NCI-H2227 (cell line): ENCODE data around the gene ODF2.
"Not testable (repeated sequence)": the region's sequence is repeated elsewhere in the genome, so short reads cannot be mapped to it uniquely, and the experiment has no call there.

Experiments used
- DNase-seq: peaks from one replicate; lab custom pipeline; 2025; ENCODE audit not compliant: unreplicated experiment; lab: John Stamatoyannopoulos, UW

ODF2 gene

GRCh38 chr9:128423356-128423755 is 32.5 kb upstream of the ODF2 start:
- DNase-seq = not testable (repeated sequence)

DNA sequence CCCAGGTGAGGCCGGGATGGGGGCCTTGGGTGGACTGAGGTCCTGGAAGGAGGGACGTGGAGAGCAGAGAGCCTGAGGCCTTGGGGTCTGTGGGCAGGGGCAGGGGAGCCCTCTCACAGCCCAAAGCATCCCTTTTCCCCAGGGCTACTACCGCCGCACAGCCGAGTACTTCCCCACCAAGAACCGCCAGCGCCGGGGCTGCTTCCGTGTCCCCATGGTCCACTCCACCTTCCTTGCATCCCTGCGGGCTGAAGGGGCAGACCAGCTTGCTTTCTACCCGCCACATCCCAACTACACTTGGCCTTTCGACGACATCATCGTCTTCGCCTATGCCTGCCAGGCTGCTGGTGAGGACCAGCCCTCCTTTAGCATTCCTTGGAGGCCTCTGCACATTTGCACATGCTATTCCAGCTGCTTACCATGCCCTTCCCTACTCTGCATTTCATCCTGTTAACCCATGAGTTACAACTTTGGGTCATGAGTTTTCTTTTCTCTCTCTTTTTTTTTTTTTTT is 31.5 kb upstream of the ODF2 start:
- DNase-seq = no peak

- DNase-seq = no peak
Observed at GRCh38 chr9:128428644-128429512, 26.9 kb upstream of the ODF2 start.

DNA sequence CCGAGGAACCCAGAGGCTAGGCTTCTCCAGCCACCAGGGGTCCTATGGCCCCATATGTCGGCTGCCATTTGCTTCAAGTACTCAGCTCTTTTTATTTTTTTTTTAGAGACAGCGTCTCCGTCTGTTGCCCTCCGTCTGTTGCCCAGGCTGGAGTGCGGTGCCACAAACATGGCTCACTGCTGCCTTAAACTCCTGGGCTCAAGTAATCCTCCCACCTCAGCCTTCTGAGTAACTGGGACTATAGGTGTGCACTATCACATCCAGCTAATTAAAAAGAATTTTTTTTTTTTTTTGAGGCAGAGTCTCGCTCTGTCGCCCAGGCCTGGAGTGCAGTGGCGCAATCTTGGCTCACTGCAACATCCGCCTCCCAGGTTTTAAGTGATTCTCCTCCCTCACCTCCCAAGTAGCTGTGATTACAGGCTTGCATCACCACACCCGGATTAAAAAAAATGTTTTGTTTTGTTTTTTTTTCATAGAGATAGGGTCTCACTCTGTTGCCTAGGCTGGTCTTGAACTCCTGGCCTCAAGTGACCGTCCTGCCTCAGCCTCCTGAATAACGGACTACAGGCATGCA is 26.2 kb upstream of the ODF2 start:
- DNase-seq = no peak

- no peak for DNase-seq
Observed at GRCh38 chr9:128431207-128431606, 24.6 kb upstream of the ODF2 start.

- no peak for DNase-seq
Observed at GRCh38 chr9:128434340-128434739, 21.5 kb upstream of the ODF2 start.

GRCh38 chr9:128435611-128436010 is 20.2 kb upstream of the ODF2 start:
- DNase-seq = no peak

GRCh38 chr9:128438343-128439109 is 17.3 kb upstream of the ODF2 start:
- DNase-seq = peak; percentile 79

DNA sequence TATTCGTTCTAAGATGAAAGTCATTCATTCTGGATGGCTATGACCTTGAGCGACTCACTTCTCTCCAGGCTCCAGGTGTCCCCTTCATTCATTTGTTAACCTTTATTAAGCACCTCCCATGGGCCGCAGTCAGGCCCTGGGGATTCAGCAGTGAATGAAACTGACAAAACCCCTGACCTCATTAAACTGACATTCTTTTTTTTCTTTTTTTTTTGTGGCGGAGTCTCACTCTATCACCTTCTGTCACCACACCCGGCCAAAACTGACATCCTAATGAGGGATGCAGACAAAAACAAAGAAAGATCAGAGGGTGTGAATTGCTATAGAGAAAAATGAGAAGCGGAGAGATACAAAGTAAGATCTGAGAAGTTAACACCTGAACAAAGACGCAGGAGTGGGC is 16.5 kb upstream of the ODF2 start:
- DNase-seq = no peak

GRCh38 chr9:128442150-128442549 is 13.7 kb upstream of the ODF2 start:
- no peak for DNase-seq

DNA sequence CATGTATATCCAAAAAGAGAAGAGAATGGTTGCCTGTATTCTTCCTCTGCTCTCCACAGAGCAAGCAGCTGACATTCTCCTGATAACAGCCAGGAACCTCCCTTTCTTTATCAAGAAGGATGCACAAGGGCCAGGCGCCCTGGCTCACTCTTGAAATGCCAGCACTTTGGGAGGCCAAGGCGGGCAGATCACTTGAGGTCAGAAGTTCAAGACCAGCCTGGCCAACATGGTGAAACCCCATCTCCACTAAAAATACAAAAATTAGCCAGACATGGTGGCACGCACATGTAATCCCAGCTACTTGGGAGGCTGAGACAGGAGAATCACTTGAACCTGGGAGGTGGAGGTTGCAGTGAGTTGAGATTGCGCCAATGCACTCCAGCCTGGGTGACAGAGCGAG is 9.3 kb upstream of the ODF2 start:
- not testable (repeated sequence) for DNase-seq

DNA sequence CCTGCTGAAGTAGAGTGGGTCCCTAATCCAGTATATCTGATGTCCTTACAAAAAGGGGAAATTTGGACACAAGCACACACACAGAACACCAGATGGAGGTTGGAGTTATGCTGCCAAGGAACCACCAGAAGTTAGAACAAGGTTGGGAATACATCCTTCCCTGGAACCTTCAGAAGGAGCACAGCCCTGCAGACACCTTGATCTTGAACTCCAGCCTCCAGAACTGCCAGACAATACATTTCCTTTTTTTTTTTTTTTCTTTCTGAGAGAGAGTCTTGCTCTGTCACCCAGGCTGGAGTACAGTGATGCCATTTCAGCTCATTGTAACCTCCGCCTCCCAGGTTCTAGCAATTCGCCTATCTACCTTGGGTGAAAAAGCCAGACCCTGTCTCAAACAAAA is 7.1 kb upstream of the ODF2 start:
- no peak for DNase-seq

DNA sequence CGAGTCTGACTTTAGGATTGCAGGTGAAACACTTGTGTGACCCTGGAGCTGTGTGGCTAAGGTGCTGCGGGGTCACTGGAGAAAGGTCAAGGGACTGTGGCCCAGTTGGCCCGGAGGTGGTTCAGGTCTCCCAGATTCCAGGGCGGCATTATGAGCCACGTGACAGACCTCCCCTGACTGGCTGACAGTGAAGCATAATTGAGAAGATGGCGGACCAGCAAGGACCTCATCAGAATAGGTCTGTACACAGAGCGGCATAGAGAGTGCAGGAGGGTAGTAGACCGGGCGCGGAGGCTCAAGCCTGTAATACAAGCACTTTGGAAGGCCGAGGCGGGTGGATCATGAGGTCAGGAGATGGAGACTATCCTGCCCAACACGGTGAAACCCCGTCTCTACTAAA is 815 bp upstream of the ODF2 start:
- peak; percentile 63 for DNase-seq

DNA sequence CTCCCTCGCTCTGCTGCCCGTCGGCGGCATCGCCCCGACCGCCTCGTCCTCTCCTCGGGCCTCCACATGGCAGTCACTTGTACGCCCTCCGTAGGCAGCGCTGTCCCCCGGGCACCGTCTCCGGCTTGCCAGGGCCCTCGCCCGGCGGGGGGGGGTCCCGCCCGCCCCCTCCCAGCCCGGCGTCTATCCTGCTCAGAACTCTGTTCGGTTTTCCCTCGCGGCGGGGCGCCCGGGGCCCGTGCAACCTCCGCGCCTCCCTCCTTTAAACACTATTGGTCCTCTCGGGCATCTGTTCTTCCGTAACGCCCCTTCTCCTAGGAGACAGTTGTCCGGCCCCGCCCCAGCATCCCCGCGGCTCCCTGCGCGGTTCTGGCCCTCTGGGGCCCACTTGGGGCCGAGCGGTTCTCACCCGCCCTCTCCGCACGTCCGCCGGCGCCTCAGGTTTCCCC is 831 bp downstream of the ODF2 start:
- peak; percentile 78 for DNase-seq

- no peak for DNase-seq
Observed at GRCh38 chr9:128457207-128457606, 1.4 kb downstream of the ODF2 start.

DNA sequence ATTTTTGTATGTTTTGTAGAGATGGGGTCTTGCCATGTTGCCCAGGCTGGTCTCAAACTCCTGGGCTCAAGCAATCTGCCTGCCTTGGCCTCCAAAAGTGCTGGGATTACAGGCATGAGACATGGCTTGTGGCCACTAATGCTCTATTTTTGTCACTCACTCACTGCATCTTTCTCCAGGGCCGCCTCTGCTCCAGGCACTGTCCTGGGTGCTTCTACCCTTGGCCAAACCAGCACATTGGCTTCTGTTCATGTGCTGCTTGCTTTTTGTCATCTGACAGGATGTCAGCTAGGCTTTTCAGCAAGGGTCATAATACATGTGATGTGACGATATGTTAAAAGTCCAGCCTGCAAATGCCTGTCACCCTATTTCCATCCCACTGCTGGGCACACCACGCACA is 3.2 kb downstream of the ODF2 start:
- no peak for DNase-seq

GRCh38 chr9:128469070-128469469 is 13.3 kb downstream of the ODF2 start:
- DNase-seq = no peak

DNA sequence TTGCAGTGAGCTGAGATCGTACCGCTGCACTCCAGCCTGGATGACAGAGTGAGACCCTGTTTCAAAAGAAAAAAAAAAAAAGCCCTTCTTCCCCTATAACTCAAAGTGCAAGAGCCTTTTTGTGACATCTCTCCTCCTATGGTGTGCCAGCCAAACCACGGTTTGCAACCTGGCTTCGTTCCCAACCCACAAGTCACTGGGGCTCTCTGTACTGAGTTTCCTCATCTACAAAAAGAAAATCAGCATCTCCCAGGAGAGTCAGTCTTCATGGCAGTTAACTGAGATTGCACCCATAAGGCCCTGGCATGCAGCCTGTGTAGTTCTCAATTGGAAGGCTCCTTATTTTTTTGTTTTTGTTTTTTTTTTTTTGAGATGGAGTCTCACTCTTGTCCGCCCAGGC is 14.8 kb downstream of the ODF2 start:
- no peak for DNase-seq

DNA sequence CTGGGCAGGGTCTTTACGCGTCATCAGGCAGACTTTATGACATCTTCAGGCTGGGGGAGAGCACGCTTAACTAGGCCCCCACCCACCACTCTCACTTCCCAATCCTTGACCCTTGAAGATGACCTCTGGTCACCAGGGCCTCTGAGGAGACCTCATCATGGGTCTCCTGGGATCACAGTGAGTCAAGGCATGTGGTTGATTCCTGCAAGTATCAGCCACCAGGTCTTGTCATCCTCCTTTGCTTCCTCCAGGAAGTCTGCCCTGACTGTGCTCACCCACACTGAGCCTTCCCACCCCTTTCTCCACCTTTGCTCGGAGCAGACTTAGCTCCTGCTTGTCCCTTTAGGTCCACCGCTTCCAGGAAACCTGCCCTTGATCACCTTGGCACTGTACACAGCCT is 17.3 kb downstream of the ODF2 start:
- no peak for DNase-seq

- DNase-seq = no peak
Observed at GRCh38 chr9:128475867-128476266, 20.1 kb downstream of the ODF2 start.

DNA sequence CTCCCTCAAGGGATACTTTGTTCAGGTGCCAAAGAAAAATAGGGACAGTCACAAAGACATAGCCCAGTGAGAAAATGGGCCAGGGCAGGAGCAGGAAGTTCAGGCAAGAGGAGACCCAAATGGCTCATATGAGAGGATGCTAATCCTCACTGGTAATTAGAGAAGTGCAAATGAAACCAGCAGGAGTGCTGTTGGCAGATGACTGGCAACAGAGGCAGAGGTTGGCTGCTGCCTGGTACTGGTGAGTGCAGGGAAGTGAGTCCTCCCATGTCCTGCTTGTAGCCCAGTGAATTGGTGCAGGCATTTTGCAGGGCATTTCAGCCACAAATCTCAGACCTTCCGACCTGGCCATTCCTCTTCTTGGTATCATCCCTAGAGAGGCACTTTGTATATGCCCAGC is 23.5 kb downstream of the ODF2 start:
- DNase-seq = no peak

- DNase-seq = no peak
Observed at GRCh38 chr9:128481561-128481960, 25.8 kb downstream of the ODF2 start.
